Stimulated activated CD4-positive, alpha-beta T cell treated with anti-CD3 and anti-CD28 coated beads, Interleukin-1b, Interleukin-23, amount 100 ng/mL, for 4 hours (primary cell): ENCODE measurements around the gene PSME1.

ENCODE experiments used
- DNase-seq, 2 donors: peaks; one replicate each; pipeline ENCODE4 v3.0.0-alpha.2; 2020; ENCODE audit warnings: low read depth in 2 of 2

Gene PSME1

DNA sequence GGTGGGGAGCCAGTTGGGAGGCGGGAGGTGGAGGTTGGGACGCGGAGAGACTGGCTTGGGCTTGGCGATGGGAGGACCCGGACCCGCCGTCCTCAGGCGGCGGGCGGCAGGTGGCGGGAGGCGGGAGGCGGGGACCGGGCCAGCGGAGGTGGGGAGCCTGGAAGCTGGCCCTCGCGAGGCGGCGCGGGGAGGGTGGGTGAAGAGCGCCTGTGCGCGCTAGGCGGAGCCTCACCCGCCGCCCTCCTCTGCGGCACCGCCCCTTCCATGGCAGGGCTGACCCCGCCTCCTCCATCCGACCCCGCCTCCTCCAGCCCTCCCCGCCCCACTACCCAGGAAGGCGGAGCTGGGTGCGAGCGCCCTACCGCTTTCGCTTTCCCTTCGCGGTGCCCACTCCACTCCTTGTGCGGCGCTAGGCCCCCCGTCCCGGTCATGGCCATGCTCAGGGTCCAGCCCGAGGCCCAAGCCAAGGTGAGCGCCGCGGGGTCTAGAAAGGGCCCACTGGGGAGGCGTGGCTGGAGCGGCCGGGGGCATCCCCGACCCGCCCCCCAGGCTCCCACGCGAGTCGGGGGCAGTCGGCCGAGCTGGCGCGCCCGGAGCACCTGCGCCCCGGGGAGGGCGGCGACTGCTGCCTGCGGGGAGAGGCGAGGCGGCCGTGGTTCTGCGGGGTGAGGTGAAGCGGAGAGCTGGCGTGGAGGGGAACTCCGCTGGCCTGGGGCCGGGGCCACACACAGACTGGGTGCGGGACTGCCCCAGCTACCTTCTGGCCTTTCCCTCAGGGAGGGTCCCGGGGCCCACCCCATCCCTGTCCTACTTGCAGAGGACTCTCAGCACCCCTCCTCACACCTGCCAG, at the start of gene PSME1:
Gene PSME1 (plus strand): TSS at position 361 of the 850 bp plus-strand sequence. CDS start 69 bp downstream, at position 430.
- peak; percentile 94 for DNase-seq

- no peak for DNase-seq
These were observed 49.0 kb upstream of the PSME1 start for GRCh38 chr14:24087004-24087403.

GRCh38 chr14:24088095-24088494, 47.9 kb upstream of the PSME1 start:
- DNase-seq = no peak

GRCh38 chr14:24089890-24090289, 46.1 kb upstream of the PSME1 start:
- no peak for DNase-seq

DNA sequence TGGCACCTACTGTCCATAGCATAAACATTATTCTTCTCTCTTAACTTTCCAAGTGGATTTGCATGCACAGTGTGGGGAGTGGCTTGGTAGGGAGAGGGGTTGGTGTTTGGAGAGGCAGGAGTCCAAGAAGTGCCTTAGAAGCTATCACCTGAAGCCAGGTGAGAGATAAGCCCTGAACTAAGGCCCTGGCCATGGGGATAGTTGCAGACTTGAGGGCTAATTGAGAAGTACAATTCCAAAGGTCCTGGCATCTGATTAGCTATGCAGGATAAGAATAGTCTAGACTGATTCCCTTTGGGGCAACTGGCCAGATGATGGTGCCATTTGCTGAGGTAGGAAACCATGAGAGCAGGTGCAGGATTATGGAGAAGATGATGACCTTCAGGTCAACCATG, 43.9 kb upstream of the PSME1 start:
- DNase-seq = no peak

- DNase-seq = no peak
These were observed 43.3 kb upstream of the PSME1 start for GRCh38 chr14:24092505-24093206.

DNA sequence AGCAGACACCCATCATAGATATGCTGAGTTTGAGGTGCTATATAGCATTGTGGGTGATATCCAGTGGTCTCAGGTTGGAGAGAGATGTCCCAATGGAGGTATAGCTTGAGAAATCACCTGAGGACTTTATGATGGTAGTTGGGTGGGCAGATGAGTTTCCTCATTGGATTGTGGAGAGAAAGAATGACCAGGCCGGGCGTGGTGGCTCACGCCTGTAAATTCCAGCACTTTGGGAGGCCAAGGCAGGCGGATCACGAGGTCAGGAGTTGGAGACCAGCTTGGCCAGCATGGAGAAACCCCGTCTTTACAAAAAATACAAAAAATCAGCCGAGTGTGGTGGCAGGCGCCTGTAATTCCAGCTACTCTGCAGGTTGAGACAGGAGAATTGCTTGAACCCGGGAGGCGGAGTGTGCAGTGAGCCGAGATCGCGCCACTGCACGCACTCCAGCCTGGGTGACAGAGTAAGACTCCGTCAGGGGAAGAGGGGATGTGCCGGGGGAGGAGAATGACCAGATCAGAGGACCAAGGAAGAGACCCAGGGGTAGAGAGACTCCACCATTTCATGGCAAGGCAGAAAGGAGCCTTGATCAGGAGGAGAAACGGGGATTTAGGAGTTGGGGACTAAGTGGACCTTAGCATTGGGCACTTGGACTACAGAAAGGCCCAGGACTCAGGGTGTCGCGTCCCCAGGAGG, 42.6 kb upstream of the PSME1 start:
- no peak for DNase-seq

- DNase-seq = peak; percentile 70 to 88
These were observed 41.8 kb upstream of the PSME1 start, which contains the start of gene PCK2 for GRCh38 chr14:24093901-24094840. TSS of gene PCK2 (plus strand) at chr14:24094311. CDS start at chr14:24094406, 95 bp downstream.

DNA sequence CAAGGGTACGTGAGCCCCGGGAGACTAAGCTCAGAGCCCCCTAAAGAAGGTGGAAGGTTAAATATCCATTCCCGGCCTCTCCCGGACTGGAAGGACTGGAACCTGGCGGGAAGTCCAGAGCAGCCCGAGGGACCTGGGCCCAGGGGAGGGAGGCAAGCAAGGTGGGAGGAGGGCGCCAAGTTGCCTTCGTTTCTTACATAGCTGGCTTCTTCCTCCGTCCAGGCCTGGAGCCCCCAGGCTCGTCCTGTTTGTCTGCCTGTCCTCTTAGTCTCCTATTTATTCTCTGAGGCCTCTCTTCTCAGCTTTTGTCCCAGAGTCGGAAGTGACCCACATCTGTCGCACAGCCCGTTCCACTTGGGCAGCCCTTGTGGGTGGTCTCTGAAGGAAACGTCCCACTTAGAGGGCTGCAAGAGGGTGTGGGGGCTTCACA, 41.1 kb upstream of the PSME1 start:
- no peak for DNase-seq

GRCh38 chr14:24095271-24096068, 40.5 kb upstream of the PSME1 start:
- peak in 1 of 2 donors; percentile 50 for DNase-seq

GRCh38 chr14:24096545-24097181, 39.3 kb upstream of the PSME1 start:
- no peak for DNase-seq

GRCh38 chr14:24098229-24098926, 37.6 kb upstream of the PSME1 start:
- DNase-seq = no peak

DNA sequence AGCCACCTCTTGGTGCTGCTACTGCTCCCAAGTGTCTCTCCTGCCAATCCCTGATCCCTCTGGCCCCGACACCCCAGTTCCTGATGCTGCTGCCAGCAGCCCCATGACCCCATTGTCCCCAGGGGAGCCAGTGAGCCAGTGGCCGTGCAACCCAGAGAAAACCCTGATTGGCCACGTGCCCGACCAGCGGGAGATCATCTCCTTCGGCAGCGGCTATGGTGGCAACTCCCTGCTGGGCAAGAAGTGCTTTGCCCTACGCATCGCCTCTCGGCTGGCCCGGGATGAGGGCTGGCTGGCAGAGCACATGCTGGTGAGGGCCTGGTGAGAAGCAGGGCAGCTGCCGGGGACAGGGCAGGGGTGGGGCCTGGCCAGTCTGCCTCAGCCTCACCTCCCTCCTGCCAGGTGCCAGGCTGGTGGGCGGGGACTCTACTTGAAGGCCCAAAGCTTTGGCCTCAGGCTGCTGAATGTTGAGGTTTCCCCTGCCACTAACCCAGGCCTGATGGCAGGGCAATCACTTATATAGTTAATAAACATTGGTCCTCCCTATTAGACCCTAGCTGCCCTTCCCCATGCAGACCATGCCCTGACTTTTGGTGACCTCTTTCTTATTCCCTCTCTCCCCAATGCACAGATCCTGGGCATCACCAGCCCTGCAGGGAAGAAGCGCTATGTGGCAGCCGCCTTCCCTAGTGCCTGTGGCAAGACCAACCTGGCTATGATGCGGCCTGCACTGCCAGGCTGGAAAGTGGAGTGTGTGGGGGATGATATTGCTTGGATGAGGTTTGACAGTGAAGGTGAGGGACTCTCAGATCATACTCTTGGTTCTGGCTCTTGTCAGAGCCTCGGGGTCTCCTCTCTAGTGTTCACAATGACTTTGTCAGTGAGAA, 36.8 kb upstream of the PSME1 start:
- no peak for DNase-seq

GRCh38 chr14:24100197-24100981, 35.6 kb upstream of the PSME1 start:
- no peak for DNase-seq

- no peak for DNase-seq
These were observed 35.0 kb upstream of the PSME1 start for GRCh38 chr14:24100982-24101494.

DNA sequence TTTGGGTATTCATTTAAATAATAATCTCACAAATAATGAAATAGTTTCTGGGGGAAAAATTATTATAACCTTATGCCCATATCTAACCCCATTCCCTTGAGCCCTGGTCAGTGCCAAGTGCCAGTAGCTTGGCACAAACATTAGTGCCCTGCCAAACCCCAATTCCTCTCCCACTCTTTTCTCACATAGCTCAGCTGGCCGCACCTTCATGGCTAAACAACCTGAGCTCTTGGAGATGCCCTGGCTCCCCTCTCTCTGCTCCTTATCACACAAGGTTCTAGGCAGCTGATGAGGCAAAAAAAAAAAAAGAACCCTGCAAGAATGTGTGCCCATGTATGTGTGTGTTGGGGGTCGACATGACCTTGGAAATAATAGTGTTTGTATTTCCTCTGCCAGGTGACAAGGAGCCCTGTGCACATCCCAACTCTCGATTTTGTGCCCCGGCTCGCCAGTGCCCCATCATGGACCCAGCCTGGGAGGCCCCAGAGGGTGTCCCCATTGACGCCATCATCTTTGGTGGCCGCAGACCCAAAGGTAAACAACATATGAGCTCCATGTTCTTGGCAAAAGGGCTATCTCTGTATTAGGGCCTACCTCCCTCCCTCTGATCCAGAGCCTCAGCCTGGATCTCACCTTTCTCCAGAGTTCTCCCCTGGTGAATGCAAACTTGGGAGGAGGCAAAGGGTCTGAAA, 33.5 kb upstream of the PSME1 start:
- no peak for DNase-seq

DNA sequence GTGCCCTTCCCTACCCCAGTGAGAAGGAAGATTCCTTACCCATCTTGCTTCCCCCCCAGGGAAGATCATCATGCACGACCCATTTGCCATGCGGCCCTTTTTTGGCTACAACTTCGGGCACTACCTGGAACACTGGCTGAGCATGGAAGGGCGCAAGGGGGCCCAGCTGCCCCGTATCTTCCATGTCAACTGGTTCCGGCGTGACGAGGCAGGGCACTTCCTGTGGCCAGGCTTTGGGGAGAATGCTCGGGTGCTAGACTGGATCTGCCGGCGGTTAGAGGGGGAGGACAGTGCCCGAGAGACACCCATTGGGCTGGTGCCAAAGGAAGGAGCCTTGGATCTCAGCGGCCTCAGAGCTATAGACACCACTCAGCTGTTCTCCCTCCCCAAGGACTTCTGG, 32.5 kb upstream of the PSME1 start:
- DNase-seq = no peak
